Stomach (tissue), 9 donors: Measurements from ENCODE around the gene UTRN. TPM values are rescaled to one million over a fixed set of nuclear protein-coding genes. Genes with fewer than 3 reads are reported as not detected.

ENCODE experiments used
- DNase-seq, 2 donors: peaks; one replicate each; pipeline versions ENCODE4 v3.0.0 to v3.0.0-alpha.2; 2013 to 2019
- H3K27ac ChIP-seq, 5 donors: fragments of 200-600 bp in 4 of 5; sonication (generic) in 4 of 5; one replicate each; pipeline ENCODE4 v1.5.1; 2013 to 2019; ENCODE audit warnings: mild to moderate bottlenecking in 1 of 5, moderate library complexity in 1 of 5
- H3K27me3 ChIP-seq, 3 donors: fragments of 200-600 bp; sonication (generic); one replicate each; pipeline ENCODE4 v1.5.1; 2017 to 2019; ENCODE audit warnings: mixed run types in 1 of 3
- H3K36me3 ChIP-seq, 4 donors: fragments of 200-600 bp; sonication (generic); 1 replicate in 3 of 4; 2 replicates in 1 of 4; pipeline ENCODE4 v1.5.1; 2016 to 2019
- H3K4me1 ChIP-seq, 4 donors: fragments of 200-600 bp; sonication (generic); one replicate each; pipeline ENCODE4 v1.5.1; 2016 to 2019
- H3K4me3 ChIP-seq, 4 donors: fragments of 200-600 bp; sonication (generic) in 3 of 4; one replicate each; pipeline ENCODE4 v1.5.1; 2016 to 2019; ENCODE audit warnings: mild to moderate bottlenecking in 1 of 4
- H3K9me3 ChIP-seq, 4 donors: fragments of 200-600 bp; sonication (generic); one replicate each; pipeline ENCODE4 v1.5.1; 2016 to 2019
- CTCF ChIP-seq, 7 experiments: fragments of 450-650 bp in 4 of 7; fragments of 200-600 bp in 3 of 7; sonication (generic) in 3 of 7; IDR thresholded peaks; one replicate each; pipeline ENCODE4 v1.5.1; 2016 to 2019; ENCODE audit warnings: antibody characterized with exemption in 7 of 7, control low read depth in 2 of 7, mild to moderate bottlenecking in 1 of 7
- EP300 ChIP-seq: sonication (generic); formaldehyde crosslinking; IDR thresholded peaks from one replicate; pipeline ENCODE4 v1.6.1; 2017; ENCODE audit warnings: antibody characterized with exemption
- POLR2A ChIP-seq, 4 donors: fragments of 450-650 bp; IDR thresholded peaks; one replicate each; pipeline ENCODE4 v1.6.1; 2016; ENCODE audit warnings: antibody characterized with exemption in 4 of 4, control low read depth in 2 of 4, mild to moderate bottlenecking in 1 of 4, moderate library complexity in 1 of 4
- POLR2AphosphoS5 ChIP-seq, 3 donors: sonication (generic); formaldehyde crosslinking; IDR thresholded peaks; one replicate each; pipeline ENCODE4 v1.6.1; 2016; ENCODE audit warnings: antibody characterized with exemption in 3 of 3
- WGBS, 5 donors: extraction: QIAGEN DNeasy Blood & Tissue Kit in 3 of 5; methylation state at CpG; one replicate each; pipeline versions ENCODE4 v1.1.5 to v1.1.7; 2013 to 2018; 5-methylcytosine and 5-hydroxymethylcytosine counted together
- intact Hi-C: fragments of 100-400 bp; cut with DNase I; formaldehyde crosslinking; loops from one replicate; pipeline ENCODE4 v1.15.1; 2023; ENCODE audit warnings: low total_unique reads
- polyA plus RNA-seq, 3 donors: library from polyadenylated mRNA; stranded (reverse); fragments of 200-250 nt; gene quantifications; one replicate each; pipeline ENCODE4 v1.2.3, GENCODE V29; 2013
- total RNA-seq, 5 donors: library from RNA; depleted of rRNA; stranded (reverse); fragments of >200 nt; gene quantifications; one replicate each; pipeline versions ENCODE4 v1.1.0 to v1.2.3, GENCODE V29; 2014 to 2016
- donor health status: healthy with polysubstance abuse.
- donor health status: Bipolar disorder and iron deficiency.
- donor health status: healthy.

The UTRN gene
- total and polyA plus RNA-seq, 8 donors, result 5.4 to 218 (median 105) TPM

DNA sequence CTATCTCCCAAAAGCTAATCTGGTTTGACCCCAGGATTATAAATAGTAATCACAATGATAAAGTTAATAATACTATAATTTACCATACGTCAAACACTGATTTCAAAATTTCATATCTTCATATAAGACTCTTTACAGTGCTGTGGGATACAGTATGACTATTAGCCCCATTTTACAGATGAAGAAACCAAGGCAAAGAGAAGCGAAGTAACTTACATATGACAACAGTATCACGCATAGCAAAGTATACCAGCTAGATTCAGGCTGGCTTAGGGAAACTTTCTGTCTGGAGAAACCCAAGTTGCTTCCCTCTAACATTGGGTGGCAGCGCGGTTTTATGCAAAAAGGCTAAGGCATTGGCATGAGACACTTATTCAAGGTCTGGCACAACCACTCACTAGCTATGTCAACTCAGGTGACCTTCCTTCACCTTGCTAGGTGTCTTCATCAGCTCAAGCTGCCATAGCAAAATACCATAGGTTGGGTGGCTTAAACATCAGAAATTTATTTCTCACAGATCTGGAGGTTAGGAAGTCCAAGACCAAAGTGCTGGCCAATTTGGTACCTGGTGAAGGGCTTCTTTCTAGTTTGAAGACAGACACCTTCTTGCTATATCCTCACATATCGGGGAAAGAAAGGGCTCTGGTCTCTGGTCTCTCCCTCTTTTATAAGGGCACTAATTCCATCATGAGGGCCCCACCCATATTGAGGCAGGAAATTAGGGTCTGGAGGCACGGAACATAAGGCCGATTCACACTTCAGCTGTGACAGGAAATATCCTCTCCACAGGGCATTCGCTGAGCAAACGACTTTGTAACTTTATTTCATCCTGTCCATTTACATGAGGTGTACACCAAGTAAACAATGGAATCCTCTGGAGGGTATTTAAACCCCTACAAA is 22.4 kb upstream of the UTRN start:
- Histone ChIP-seq H3K27ac (no peak overlapping the region), H3K9me3 (no peaks in the 10 kb centered on the region), H3K4me3 (no peak overlapping the region), H3K27me3 (no peaks in the 10 kb centered on the region), H3K36me3 (no peaks in the 10 kb centered on the region), H3K4me1 (peaks cover 0 to 29% (median 23%) of the 10 kb centered on the region in 4 donors)
- intact Hi-C loops, result no loop called here
- DNase-seq, result no peak
- WGBS, 5 donors, result 80 to 97% (median 90%) methylated on average over 10 of the region's 10 CpGs
- TF ChIP-seq POLR2A (IDR thresholded peaks at IDR 0.05) (no peak), CTCF (IDR thresholded peaks at IDR 0.05) (no peak), EP300 (no peak), POLR2AphosphoS5 (IDR thresholded peaks at IDR 0.05) (no peak)

DNA sequence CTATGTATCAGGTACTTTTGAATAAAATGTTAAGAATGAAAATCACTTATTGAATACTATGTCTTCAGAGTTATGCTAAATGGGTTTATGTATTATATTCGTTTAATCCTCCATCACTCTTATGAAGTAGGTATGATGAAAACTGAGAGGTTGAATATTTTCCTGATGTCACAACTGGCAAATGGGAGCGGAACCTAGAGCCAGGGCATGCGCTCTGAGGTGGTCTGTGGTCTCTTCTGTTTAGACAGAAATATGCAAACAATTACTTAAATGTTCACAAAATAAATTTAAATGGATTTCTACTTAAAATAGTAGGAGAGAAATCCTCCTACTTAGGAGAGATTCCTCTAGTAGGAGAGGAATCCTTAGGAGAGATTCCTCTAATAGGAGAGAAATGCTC is 21.3 kb upstream of the UTRN start:
- Histone ChIP-seq H3K4me1 (peaks cover 0 to 29% (median 23%) of the 10 kb centered on the region in 4 donors), H3K27me3 (no peaks in the 10 kb centered on the region), H3K4me3 (no peak overlapping the region), H3K36me3 (no peaks in the 10 kb centered on the region), H3K27ac (peak overlapping the region in 4 of 5 donors; percentile 32 to 67 (median 47)), H3K9me3 (no peaks in the 10 kb centered on the region)
- intact Hi-C loops, result no loop called here
- WGBS, 5 donors, result 76 to 93% (median 87%) methylated on average over 3 of the region's 3 CpGs
- no peak for TF ChIP-seq EP300
- TF ChIP-seq POLR2AphosphoS5 (IDR thresholded peaks at IDR 0.05), result no peak
- DNase-seq, result no peak

DNA sequence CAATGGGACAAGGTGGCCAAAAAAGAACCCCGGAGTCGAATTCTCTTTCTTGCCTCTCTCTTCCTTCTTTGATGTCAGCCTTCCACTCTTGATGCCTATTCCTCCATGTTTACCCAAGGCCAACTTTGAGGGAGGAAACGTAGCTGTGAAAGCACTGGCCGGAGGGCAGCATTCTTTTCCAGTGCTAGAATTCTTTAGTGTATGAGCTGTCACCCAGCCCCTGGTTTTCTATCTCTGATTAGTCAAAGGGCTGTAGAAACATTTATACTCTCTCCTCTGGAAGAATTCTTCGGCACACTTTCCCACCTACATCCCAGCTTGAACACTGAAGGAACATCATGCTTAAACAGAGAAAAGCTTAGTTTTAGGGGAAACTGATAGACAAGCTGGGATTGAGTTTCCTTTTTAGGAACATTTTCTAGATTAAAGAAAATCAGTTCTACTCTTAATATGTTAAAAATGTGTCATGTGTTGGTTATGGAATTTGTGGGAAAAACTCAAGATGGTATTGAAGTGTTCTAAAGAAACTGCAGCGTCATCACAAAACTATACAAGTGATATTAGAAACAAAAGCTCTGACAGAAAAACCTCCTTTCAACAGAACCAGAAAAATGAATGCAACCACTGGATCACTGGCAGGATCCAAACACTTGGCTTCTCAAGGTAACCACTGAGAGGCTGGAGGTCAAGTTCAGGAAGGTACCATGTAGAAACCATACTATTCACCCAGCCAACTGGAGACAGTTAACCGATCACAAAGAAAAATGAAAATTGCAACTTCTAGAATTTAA is 20.7 kb upstream of the UTRN start:
- H3K27me3 ChIP-seq, result no peaks in the 10 kb centered on the region
- H3K4me1 ChIP-seq, result peaks cover 0 to 29% (median 23%) of the 10 kb centered on the region in 4 donors
- WGBS, 5 donors, result 41 to 54% (median 44%) methylated on average over 7 of the region's 7 CpGs
- no peak for TF ChIP-seq CTCF (IDR thresholded peaks at IDR 0.05)
- TF ChIP-seq POLR2A (IDR thresholded peaks at IDR 0.05), result no peak
- TF ChIP-seq POLR2AphosphoS5 (IDR thresholded peaks at IDR 0.05), result peak in 1 of 3 donors; percentile 25
- no peak for TF ChIP-seq EP300
- peak overlapping the region in 4 of 5 donors; percentile 32 to 67 (median 47) for H3K27ac ChIP-seq
- no peak overlapping the region for H3K4me3 ChIP-seq
- H3K36me3 ChIP-seq, result no peaks in the 10 kb centered on the region
- intact Hi-C loops, result no loop called here
- H3K9me3 ChIP-seq, result no peaks in the 10 kb centered on the region
- peak in 1 of 2 donors; percentile 55 for DNase-seq

- Histone ChIP-seq H3K27ac (peak overlapping the region in 4 of 5 donors; percentile 32 to 67 (median 47)), H3K4me1 (peaks cover 0 to 29% (median 23%) of the 10 kb centered on the region in 4 donors), H3K36me3 (no peaks in the 10 kb centered on the region), H3K27me3 (no peaks in the 10 kb centered on the region), H3K4me3 (no peak overlapping the region), H3K9me3 (no peaks in the 10 kb centered on the region)
- WGBS, 5 donors, result 19 to 53% (median 36%) methylated on average over 4 of the region's 4 CpGs
- intact Hi-C loops, result no loop called here
- no peak for TF ChIP-seq POLR2A (IDR thresholded peaks at IDR 0.05)
- TF ChIP-seq POLR2AphosphoS5 (IDR thresholded peaks at IDR 0.05), result no peak
- TF ChIP-seq EP300, result no peak
- no peak for TF ChIP-seq CTCF (IDR thresholded peaks at IDR 0.05)
- peak in 1 of 2 donors; percentile 62 for DNase-seq
Measured at GRCh38 chr6:144265061-144265357, 20.1 kb upstream of the UTRN start.
